Measurements from ENCODE around the gene GJD2.

DNA sequence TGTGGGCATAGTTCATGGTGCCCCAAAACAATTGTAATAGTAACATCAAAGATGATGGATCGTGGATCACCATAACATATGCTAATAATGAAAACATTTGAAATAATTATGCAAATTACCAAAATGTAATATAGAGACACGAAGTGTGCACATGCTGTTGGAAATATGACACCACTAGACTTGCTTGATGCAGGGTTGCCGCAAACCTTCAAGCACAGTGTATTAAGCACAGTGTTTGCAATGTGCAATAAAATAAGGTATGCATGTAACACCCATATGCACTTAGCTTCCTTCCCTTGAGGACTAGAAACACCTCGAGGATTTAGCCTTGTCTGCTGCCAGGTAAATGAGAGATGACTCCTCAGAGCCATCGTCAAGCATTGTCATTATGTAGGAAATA lies 10.9 kb upstream of the GJD2 start:
- TF ChIP-seq, protein P1, sequence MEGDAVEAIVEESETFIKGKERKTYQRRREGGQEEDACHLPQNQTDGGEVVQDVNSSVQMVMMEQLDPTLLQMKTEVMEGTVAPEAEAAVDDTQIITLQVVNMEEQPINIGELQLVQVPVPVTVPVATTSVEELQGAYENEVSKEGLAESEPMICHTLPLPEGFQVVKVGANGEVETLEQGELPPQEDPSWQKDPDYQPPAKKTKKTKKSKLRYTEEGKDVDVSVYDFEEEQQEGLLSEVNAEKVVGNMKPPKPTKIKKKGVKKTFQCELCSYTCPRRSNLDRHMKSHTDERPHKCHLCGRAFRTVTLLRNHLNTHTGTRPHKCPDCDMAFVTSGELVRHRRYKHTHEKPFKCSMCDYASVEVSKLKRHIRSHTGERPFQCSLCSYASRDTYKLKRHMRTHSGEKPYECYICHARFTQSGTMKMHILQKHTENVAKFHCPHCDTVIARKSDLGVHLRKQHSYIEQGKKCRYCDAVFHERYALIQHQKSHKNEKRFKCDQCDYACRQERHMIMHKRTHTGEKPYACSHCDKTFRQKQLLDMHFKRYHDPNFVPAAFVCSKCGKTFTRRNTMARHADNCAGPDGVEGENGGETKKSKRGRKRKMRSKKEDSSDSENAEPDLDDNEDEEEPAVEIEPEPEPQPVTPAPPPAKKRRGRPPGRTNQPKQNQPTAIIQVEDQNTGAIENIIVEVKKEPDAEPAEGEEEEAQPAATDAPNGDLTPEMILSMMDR (conservative IDR thresholded peaks at IDR 0.05 in 1 of 2, IDR thresholded peaks at IDR 0.05 in 1 of 2; ENCODE audit: extremely low read depth in 1 of 2, insufficient read depth in 1 of 2, low read depth in 1 of 2, low read length in 2 of 2) = no peak
- TF ChIP-seq EZH2 (IDR thresholded peaks at IDR 0.05; ENCODE audit: borderline replicate concordance, low read length) = no peak

Measured in mammary epithelial cell (primary cell).